GM10266 (cell line): ENCODE results near the gene SLC35F4.

ENCODE experiments used
- DNase-seq: peaks from one replicate; pipeline ENCODE4 v3.0.0; 2012; ENCODE audit errors: extremely low spot score
- TF ChIP-seq, protein P1 (sequence below): IDR thresholded peaks from 2 replicates; pipeline ENCODE4 v1.5.1; 2012; ENCODE audit warnings: mild to moderate bottlenecking, low read depth; ENCODE audit not compliant: control insufficient read depth, insufficient read depth; ENCODE audit errors: missing control alignments

Gene SLC35F4

DNA sequence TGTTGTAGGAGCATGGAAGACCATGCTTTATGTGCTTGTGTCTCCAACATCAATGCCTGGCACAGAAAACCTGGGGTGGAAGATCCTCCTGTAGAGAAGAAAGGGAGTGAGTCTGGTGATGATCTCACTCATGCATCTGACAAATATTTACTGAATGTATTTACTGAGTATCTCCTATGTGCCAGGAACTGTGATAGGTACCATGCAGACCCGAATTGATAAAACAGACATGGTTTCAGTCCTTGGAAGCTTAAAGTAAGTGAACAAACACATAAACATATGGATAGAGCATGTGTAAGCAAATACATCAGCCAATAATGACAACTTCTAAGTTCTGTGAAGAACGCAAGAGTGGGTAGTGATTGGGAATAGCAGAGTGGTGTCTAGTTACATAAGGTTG lies 255.3 kb downstream of the SLC35F4 start:
- TF ChIP-seq, protein P1, sequence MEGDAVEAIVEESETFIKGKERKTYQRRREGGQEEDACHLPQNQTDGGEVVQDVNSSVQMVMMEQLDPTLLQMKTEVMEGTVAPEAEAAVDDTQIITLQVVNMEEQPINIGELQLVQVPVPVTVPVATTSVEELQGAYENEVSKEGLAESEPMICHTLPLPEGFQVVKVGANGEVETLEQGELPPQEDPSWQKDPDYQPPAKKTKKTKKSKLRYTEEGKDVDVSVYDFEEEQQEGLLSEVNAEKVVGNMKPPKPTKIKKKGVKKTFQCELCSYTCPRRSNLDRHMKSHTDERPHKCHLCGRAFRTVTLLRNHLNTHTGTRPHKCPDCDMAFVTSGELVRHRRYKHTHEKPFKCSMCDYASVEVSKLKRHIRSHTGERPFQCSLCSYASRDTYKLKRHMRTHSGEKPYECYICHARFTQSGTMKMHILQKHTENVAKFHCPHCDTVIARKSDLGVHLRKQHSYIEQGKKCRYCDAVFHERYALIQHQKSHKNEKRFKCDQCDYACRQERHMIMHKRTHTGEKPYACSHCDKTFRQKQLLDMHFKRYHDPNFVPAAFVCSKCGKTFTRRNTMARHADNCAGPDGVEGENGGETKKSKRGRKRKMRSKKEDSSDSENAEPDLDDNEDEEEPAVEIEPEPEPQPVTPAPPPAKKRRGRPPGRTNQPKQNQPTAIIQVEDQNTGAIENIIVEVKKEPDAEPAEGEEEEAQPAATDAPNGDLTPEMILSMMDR = no peak
- no peak for DNase-seq

DNA sequence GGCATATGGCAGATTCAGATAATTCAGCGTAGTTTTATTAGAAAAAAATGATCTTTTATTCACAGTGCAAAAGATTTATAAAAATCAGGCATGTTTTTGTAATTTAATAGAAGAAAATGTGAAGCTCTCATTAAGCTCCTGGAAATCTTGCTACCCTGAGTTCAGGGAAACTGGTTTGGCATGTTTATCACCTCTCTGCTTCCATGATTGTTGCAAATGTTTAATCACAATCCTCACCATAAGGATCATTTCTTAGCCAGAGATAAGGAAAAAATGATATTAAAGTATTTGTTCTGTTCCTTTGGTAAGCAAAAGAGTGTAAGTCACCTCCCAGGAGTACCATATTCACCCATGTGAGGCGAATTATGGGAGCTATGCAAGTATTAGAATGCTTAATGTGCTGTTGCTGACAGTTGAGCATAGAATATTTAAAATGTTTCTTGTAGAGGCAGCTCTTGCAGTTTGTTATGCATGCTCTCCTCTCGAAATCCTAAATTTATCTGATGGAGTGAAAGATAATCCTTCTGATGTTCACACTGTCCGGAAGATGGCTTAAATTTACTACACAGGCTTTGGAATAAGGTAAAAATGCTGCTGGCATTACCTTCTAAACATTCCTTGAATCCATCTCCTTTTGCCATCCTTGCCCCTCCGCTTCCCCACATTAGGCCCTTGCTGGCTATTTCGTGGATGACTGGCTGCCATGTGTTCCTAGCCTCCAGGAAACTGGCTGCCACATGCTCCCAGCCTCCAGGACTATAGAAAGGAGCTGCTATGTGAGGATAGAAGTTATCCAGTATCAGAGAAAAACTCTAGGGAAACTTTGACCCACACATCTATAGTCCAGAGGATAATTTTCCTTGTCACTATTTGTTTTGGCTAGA lies 256.5 kb downstream of the SLC35F4 start:
- no peak for DNase-seq
- TF ChIP-seq, protein P1 = no peak

DNA sequence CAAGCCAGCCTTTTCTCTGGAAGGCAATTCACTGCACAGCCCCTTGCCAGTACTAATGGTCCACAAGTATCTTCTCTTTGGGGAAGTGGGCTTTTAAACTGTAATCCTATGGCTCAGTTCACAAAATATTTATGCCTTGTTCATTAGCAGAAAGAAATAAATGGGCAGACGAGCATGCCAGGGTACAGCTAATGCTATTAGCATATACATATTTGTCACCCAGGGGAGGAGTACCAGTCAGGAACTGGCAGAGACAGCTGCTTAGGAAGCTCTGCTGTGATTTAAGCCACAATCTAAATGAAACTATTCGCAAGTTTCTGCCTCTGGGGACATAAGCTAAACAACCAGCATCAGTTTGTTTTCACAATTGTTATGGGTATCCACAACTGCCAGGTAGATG lies 258.8 kb downstream of the SLC35F4 start:
- TF ChIP-seq, protein P1 = no peak
- DNase-seq = no peak

- TF ChIP-seq, protein P1 = no peak
These were observed 282.5 kb downstream of the SLC35F4 start for GRCh38 chr14:57583396-57583795.

GRCh38 chr14:57582746-57583145 lies 283.1 kb downstream of the SLC35F4 start:
- TF ChIP-seq, protein P1 = no peak
- no peak for DNase-seq

More at GRCh38 chr14:57583396-57583795, 282.5 kb downstream of the SLC35F4 start:
- DNase-seq = no peak

- DNase-seq = no peak
- TF ChIP-seq, protein P1 = no peak
These were observed 287.1 kb downstream of the SLC35F4 start for GRCh38 chr14:57578801-57579200.

DNA sequence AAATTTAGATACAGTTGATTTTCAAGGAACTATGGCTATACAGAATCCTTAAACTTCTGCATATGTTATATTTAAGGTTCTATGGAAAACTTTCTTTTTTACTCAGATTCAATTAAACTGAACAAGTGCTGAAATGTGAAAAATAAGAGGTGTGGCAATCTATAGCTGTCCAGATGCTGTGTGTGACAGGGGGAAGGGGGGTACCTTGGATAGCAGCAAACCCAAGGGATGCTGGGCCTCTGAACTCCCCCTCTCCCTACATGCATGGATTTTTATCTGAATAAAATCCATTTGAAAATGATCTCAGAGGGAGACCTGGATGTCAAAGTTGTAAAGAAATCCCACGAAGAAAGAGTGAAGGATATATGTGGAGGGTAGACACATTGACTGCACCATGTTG lies 289.4 kb downstream of the SLC35F4 start:
- TF ChIP-seq, protein P1 = no peak

More for the DNA sequence above, 289.4 kb downstream of the SLC35F4 start:
- no peak for DNase-seq
